ENCODE results near the gene EXOSC2. TPM values are rescaled to one million over a fixed set of nuclear protein-coding genes. Genes with fewer than 3 reads are reported as not detected.

The EXOSC2 gene
- total RNA-seq, 4 donors from 2014 or later, result 16.9 to 46.6 (median 22.6) TPM

DNA sequence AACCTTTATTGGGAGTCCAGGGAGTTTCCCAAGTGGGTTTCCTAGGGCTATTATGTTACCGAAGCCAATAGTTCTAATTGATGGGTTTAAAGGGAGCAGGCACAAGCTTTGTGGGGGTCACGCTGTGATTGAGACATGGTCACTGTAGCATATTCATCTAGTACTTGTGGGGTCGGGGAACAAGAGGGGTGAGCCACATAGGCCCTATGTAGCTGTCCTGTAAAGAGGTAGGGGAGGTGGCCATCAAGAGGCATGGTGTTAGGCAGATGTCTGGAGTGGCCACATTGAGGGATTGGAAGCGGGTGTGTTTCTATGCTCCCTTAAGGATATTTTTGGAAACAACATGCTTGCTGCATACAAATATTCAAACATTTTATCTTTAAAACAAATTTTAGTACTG is 50.1 kb downstream of the EXOSC2 start:
- TF ChIP-seq, protein P1, sequence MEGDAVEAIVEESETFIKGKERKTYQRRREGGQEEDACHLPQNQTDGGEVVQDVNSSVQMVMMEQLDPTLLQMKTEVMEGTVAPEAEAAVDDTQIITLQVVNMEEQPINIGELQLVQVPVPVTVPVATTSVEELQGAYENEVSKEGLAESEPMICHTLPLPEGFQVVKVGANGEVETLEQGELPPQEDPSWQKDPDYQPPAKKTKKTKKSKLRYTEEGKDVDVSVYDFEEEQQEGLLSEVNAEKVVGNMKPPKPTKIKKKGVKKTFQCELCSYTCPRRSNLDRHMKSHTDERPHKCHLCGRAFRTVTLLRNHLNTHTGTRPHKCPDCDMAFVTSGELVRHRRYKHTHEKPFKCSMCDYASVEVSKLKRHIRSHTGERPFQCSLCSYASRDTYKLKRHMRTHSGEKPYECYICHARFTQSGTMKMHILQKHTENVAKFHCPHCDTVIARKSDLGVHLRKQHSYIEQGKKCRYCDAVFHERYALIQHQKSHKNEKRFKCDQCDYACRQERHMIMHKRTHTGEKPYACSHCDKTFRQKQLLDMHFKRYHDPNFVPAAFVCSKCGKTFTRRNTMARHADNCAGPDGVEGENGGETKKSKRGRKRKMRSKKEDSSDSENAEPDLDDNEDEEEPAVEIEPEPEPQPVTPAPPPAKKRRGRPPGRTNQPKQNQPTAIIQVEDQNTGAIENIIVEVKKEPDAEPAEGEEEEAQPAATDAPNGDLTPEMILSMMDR (IDR thresholded peaks at IDR 0.05), result no peak
- DNase-seq (ENCODE audit: low spot score) (no peak), ATAC-seq (ENCODE audit: low FRiP score) (no peak)

DNA sequence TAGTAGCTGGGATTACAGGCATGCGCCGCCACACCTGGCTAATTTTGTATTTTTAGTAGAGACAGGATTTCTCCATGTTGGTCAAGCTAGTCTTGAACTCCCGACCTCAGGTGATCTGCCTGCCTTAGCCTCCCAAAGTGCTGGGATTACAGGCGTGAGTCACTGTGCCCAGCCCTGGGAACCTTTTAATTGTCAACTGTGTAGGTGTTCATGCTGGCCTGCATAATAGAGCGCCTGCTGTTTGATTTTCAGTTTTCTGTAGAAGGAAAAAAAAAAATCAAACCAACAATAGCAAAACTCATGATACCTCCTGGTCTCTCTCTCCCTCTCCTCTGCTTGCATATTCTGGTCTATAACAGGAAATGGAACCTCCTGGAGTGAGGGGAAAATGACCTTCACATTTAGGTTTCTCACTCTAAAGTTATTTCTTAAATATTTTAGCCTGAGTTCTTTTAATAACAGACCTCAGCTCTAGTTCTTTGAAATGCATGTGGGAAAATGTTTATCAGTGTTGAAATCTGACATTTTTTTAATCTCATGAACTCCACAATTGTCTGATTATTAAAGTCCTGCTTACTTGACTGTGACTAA is 51.7 kb downstream of the EXOSC2 start:
- no peak for ATAC-seq (ENCODE audit: low FRiP score)
- TF ChIP-seq, protein P1 (IDR thresholded peaks at IDR 0.05), result no peak
- no peak for DNase-seq (ENCODE audit: low spot score)

- TF ChIP-seq, protein P1 (IDR thresholded peaks at IDR 0.05), result no peak
- ATAC-seq (ENCODE audit: low FRiP score), result no peak
- no peak for DNase-seq (ENCODE audit: low spot score)
Observed at GRCh38 chr9:130745829-130746228, 52.2 kb downstream of the EXOSC2 start.

DNA sequence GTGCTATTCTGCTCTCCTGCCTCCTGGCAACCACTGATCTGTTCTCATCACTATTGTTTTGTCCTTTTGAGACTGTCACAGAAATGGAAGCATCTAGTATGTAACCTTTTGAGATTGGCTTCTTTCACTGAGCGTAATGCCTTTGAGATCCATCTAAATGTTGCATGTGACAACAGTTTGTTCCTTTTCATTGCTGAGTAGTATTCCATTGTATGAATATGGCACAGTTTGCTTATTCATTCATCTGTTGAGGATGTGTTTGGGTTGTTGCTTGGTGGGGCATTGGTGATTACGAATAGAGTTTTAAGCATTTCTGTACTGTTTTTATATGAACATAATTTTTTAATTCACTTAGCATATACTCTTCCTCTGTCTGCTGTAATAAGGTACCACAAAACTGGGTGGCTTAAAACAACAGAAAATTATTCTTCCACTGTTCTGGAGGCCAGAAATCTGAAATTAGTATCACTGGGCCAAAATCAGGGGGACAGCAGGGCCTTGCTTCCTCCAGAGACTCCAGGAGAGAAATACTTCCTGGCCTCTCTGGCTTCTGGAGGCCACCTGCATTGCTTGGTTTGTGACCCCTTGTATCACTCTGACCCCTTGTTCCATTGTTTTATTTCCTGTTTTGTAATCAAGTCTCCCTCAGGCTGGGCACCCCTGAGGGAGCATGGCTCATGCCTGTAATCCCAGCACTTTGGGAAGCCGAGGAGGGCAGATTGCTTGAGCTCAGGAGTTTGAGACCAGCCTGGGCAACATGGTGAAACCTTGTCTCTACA is 53.0 kb downstream of the EXOSC2 start:
- ATAC-seq (ENCODE audit: low FRiP score) (no peak), DNase-seq (ENCODE audit: low spot score) (no peak)
- TF ChIP-seq, protein P1 (IDR thresholded peaks at IDR 0.05), result no peak

- TF ChIP-seq, protein P1 (IDR thresholded peaks at IDR 0.05), result no peak
- ATAC-seq (ENCODE audit: low FRiP score) (no peak), DNase-seq (ENCODE audit: low spot score) (no peak)
Observed at GRCh38 chr9:130751631-130752355, 58.2 kb downstream of the EXOSC2 start.

Small RNA genes lying within 50 kb of the gene (small RNA-seq; reads per million reads assigned to genes)
- not detected for gene AL359092.1

Other genes with a start within 250 kb of the EXOSC2 start
- gene ASS1, start 248.8 kb upstream of the EXOSC2 start, total RNA-seq, result 100 to 1,000 TPM; 250 to 621 (median 378) TPM
- 10 to 100 TPM; 29.7 to 46.3 (median 37.9) TPM for gene FUBP3, start 114.2 kb upstream of the EXOSC2 start, total RNA-seq
- gene PRDM12, start 29.2 kb upstream of the EXOSC2 start, total RNA-seq, result not detected
- 10 to 100 TPM; 48.8 to 82.8 (median 75.3) TPM for gene ABL1, start 141.5 kb downstream of the EXOSC2 start, total RNA-seq
- gene QRFP, start 203.0 kb downstream of the EXOSC2 start, total RNA-seq, result not detected
- gene FIBCD1, start 245.5 kb downstream of the EXOSC2 start, total RNA-seq, result 1 to 10 TPM in 1 of 4 donors, not detected in 3; 1.6 TPM